IMR-90 (cell line): ENCODE data around the gene ETV6. TPM values are rescaled to one million over a fixed set of nuclear protein-coding genes. Genes with fewer than 3 reads are reported as not detected.

Experiments used
- ATAC-seq: fragments of 200-7000 bp; cut with Tn5 transposase; 2 replicates; pipeline ENCODE4 v1.9.1; 2020; ENCODE audit warnings: low read depth, mild to moderate bottlenecking, moderate library complexity
- BruUV-seq: library from RNA; stranded (reverse); fragments of 400-500 nt; replicated peaks from 2 replicates; lab custom pipeline; 2021; lab: Mats Ljungman, UMichigan
- CTCF ChIA-PET: fragments of 300-600 bp; formaldehyde crosslinking; extraction: SDS; loops from one replicate; lab custom pipeline; 2021; ENCODE audit warnings: antibody characterized with exemption; lab: Yijun Ruan, JAX
- POLR2A ChIA-PET: fragments of 300-600 bp; sonication (Branson Sonifier 250); formaldehyde crosslinking; loops from one replicate; lab custom pipeline; 2022; ENCODE audit warnings: antibody characterized with exemption; ENCODE audit not compliant: unreplicated experiment; lab: Charles Lee
- DNase-seq: peaks from one replicate; pipeline ENCODE4 v3.0.0; 2013
- H2AFZ ChIP-seq: replicated peaks from 2 replicates; pipeline ENCODE3; 2013; ENCODE audit warnings: low read length, mild to moderate bottlenecking; ENCODE audit not compliant: poor library complexity
- H2AK5ac ChIP-seq: 2 replicates; pipeline ENCODE4 v1.6.1; 2013; ENCODE audit warnings: low read depth, low read length, inconsistent platforms
- H2AK9ac ChIP-seq: replicated peaks from 2 replicates; pipeline ENCODE3; 2013; ENCODE audit warnings: mild to moderate bottlenecking, low read depth, low read length, moderate library complexity; ENCODE audit not compliant: poor library complexity
- H2BK120ac ChIP-seq: 2 replicates; pipeline ENCODE4 v1.6.1; 2013; ENCODE audit warnings: low read depth, low read length, inconsistent platforms
- H2BK15ac ChIP-seq: 3 replicates; pipeline ENCODE4 v1.6.1; 2013; ENCODE audit warnings: low read depth, low read length, inconsistent platforms
- H2BK20ac ChIP-seq: 2 replicates; pipeline ENCODE4 v1.6.1; 2013; ENCODE audit warnings: low read depth, mild to moderate bottlenecking, inconsistent platforms, low read length, moderate library complexity
- H2BK5ac ChIP-seq: 2 replicates; pipeline ENCODE4 v1.6.1; 2013; ENCODE audit warnings: mild to moderate bottlenecking, low read depth, low read length, inconsistent platforms; ENCODE audit not compliant: poor library complexity, severe bottlenecking
- H3K14ac ChIP-seq: replicated peaks from 2 replicates; pipeline ENCODE4 v1.6.1; 2013; ENCODE audit warnings: low read depth, low read length, inconsistent platforms
- H3K18ac ChIP-seq: 2 replicates; pipeline ENCODE4 v1.6.1; 2013; ENCODE audit warnings: low read depth, low read length, control low read depth
- H3K23ac ChIP-seq: 2 replicates; pipeline ENCODE4 v1.6.1; 2013; ENCODE audit warnings: low read depth, low read length, inconsistent platforms
- H3K27ac ChIP-seq: 2 replicates; pipeline ENCODE4 v1.5.1; 2013; ENCODE audit warnings: mild to moderate bottlenecking, control low read depth, low read length; ENCODE audit not compliant: insufficient read depth
- H3K27me3 ChIP-seq: 2 replicates; pipeline ENCODE4 v1.6.1; 2013; ENCODE audit warnings: low read length; ENCODE audit not compliant: control insufficient read depth, insufficient read depth
- H3K36me3 ChIP-seq: 2 replicates; pipeline ENCODE4 v1.6.1; 2013; ENCODE audit warnings: low read length, mixed read lengths; ENCODE audit not compliant: control insufficient read depth, insufficient read depth
- H3K4ac ChIP-seq: 2 replicates; pipeline ENCODE4 v1.6.1; 2013; ENCODE audit warnings: low read depth, low read length, inconsistent platforms
- H3K4me1 ChIP-seq: 2 replicates; pipeline ENCODE4 v1.6.1; 2013; ENCODE audit warnings: low read length, mixed read lengths; ENCODE audit not compliant: control insufficient read depth, insufficient read depth
- H3K4me2 ChIP-seq: 2 replicates; pipeline ENCODE4 v1.6.1; 2013; ENCODE audit warnings: low read depth, mild to moderate bottlenecking, control low read depth, low read length, moderate library complexity
- H3K4me3 ChIP-seq: 2 replicates; pipeline ENCODE4 v1.5.1; 2013; ENCODE audit warnings: low read depth, mild to moderate bottlenecking, control low read depth, low read length, moderate library complexity; ENCODE audit not compliant: insufficient read depth
- H3K56ac ChIP-seq: 2 replicates; pipeline ENCODE4 v1.6.1; 2013; ENCODE audit warnings: low read length, inconsistent platforms; ENCODE audit not compliant: insufficient read depth; ENCODE audit errors: extremely low read depth
- H3K79me1 ChIP-seq, 2 experiments: 2 replicates each; pipeline ENCODE4 v1.6.1; 2013; ENCODE audit warnings: low read length in 2 of 2, inconsistent platforms in 1 of 2, low read depth in 1 of 2
- H3K9ac ChIP-seq: 2 replicates; pipeline ENCODE4 v1.6.1; 2013; ENCODE audit warnings: low read depth, low read length, control low read depth
- H3K9me1 ChIP-seq: 2 replicates; pipeline ENCODE4 v1.6.1; 2013; ENCODE audit warnings: low read length, inconsistent platforms; ENCODE audit not compliant: insufficient read depth
- H3K9me3 ChIP-seq: 2 replicates; pipeline ENCODE4 v1.6.1; 2013; ENCODE audit warnings: low read length; ENCODE audit not compliant: control insufficient read depth, insufficient read depth
- H4K20me1 ChIP-seq: 2 replicates; pipeline ENCODE4 v1.6.1; 2013; ENCODE audit warnings: low read length, inconsistent platforms; ENCODE audit not compliant: insufficient read depth
- H4K5ac ChIP-seq: 2 replicates; pipeline ENCODE4 v1.6.1; 2013; ENCODE audit warnings: mild to moderate bottlenecking, low read depth, low read length, control low read depth
- H4K8ac ChIP-seq, 2 experiments: 2 replicates each; pipeline ENCODE4 v1.6.1; 2013; ENCODE audit warnings: low read depth in 2 of 2, low read length in 2 of 2, control low read depth in 1 of 2, inconsistent platforms in 1 of 2
- H4K91ac ChIP-seq: 2 replicates; pipeline ENCODE4 v1.6.1; 2013; ENCODE audit warnings: low read depth, low read length, inconsistent platforms; ENCODE audit not compliant: insufficient read depth
- BHLHE40 ChIP-seq: fragments of 150-350 bp; IDR thresholded peaks from 2 replicates; pipeline ENCODE4 v1.6.1; 2016; ENCODE audit warnings: mild to moderate bottlenecking, low read depth, low read length
- CEBPB ChIP-seq: IDR thresholded peaks from 2 replicates; pipeline ENCODE4 v1.6.1; 2012; ENCODE audit warnings: low read depth, low read length, improper control_type of control experiment
- CHD1 ChIP-seq: IDR thresholded peaks from 2 replicates; pipeline ENCODE4 v1.6.1; 2012; ENCODE audit warnings: low read depth, low read length, improper control_type of control experiment
- FOS ChIP-seq: fragments of 150-350 bp; IDR thresholded peaks from 2 replicates; pipeline ENCODE4 v1.6.1; 2016; ENCODE audit warnings: low read depth, low read length
- MAFK ChIP-seq: IDR thresholded peaks from 2 replicates; pipeline ENCODE4 v1.6.1; 2012; ENCODE audit warnings: low read depth, low read length, improper control_type of control experiment
- MAZ ChIP-seq: IDR thresholded peaks from 2 replicates; pipeline ENCODE4 v1.6.1; 2012; ENCODE audit warnings: low read depth, mild to moderate bottlenecking, low read length, improper control_type of control experiment, moderate library complexity, borderline replicate concordance
- MXI1 ChIP-seq: IDR thresholded peaks from 2 replicates; pipeline ENCODE4 v1.6.1; 2012; ENCODE audit warnings: low read depth, mild to moderate bottlenecking, low read length, moderate library complexity, borderline replicate concordance
- NFE2L2 ChIP-seq: fragments of 150-350 bp; IDR thresholded peaks from 2 replicates; pipeline ENCODE4 v1.6.1; 2016; ENCODE audit warnings: low read depth, mild to moderate bottlenecking, low read length
- POLR2A ChIP-seq: IDR thresholded peaks from 2 replicates; pipeline ENCODE4 v1.6.1; 2012; ENCODE audit warnings: mild to moderate bottlenecking, low read depth, low read length
- RAD21 ChIP-seq: IDR thresholded peaks from 2 replicates; pipeline ENCODE4 v1.6.1; 2012; ENCODE audit warnings: low read length, improper control_type of control experiment
- RCOR1 ChIP-seq: IDR thresholded peaks from 2 replicates; pipeline ENCODE4 v1.6.1; 2012; ENCODE audit warnings: mild to moderate bottlenecking, low read length, improper control_type of control experiment; ENCODE audit not compliant: insufficient replicate concordance
- RFX5 ChIP-seq: IDR thresholded peaks from 2 replicates; pipeline ENCODE4 v1.8.0; 2012; ENCODE audit warnings: low read depth, mild to moderate bottlenecking, low read length, moderate library complexity
- SMC3 ChIP-seq: fragments of 150-350 bp; IDR thresholded peaks from 2 replicates; pipeline ENCODE4 v1.6.1; 2016; ENCODE audit warnings: low read depth, mild to moderate bottlenecking, antibody characterized with exemption, low read length, moderate library complexity
- WGBS, 2 experiments: methylation state at CpG; one replicate each; pipeline versions ENCODE4 v1.1.5 to v1.1.7; 2013; ENCODE audit warnings: missing lambda C conversion rate in 2 of 2; ENCODE audit not compliant: insufficient read length in 1 of 2; ENCODE audit errors: extremely low coverage in 2 of 2; 5-methylcytosine and 5-hydroxymethylcytosine counted together
- dilution Hi-C: fragments of 300-500 bp; cut with HindIII; formaldehyde crosslinking; loops from one replicate; pipeline ENCODE4 v1.14.3; 2018; ENCODE audit warnings: low sequenced_read_pairs; ENCODE audit not compliant: unreplicated experiment
- in situ Hi-C: fragments of 300-500 bp; cut with MboI; formaldehyde crosslinking; loops from 3 replicates; pipeline ENCODE4 v1.14.3; 2019; ENCODE audit warnings: low sequenced_read_pairs, inconsistent platforms, mixed read lengths
- intact Hi-C: fragments of 100-400 bp; cut with micrococcal nuclease; formaldehyde crosslinking; loops from 2 replicates; pipeline ENCODE4 v1.10.0; 2022
- polyA plus RNA-seq, 3 experiments: library from polyadenylated mRNA; depleted of rRNA; stranded (reverse); fragments of >200 nt; gene quantifications; 2 replicates each; pipeline ENCODE4 v1.2.3, GENCODE V29; 2012; ENCODE audit warnings: low replicate concordance in 1 of 3
- total RNA-seq: library from RNA; depleted of rRNA; stranded (reverse); fragments of >200 nt; gene quantifications from 2 replicates; pipeline ENCODE4 v1.2.3, GENCODE V29; 2012
- TF ChIP-seq, protein P1 (sequence below): fragments of 150-350 bp; IDR thresholded peaks from 2 replicates; pipeline ENCODE4 v1.6.1; 2017; ENCODE audit warnings: mild to moderate bottlenecking, antibody characterized with exemption, low read length, low read depth
- TF ChIP-seq, protein P2 (sequence below): fragments of 150-350 bp; IDR thresholded peaks from 2 replicates; pipeline ENCODE4 v1.6.1; 2016; ENCODE audit warnings: low read depth, mild to moderate bottlenecking, low read length, moderate library complexity, borderline replicate concordance
- TF ChIP-seq, protein P3 (sequence below): conservative IDR thresholded peaks from 2 replicates; pipeline ENCODE4 v1.5.1; 2012; ENCODE audit warnings: mild to moderate bottlenecking, low read depth, low read length, improper control_type of control experiment

Gene ETV6
- total and polyA plus RNA-seq, 2 of the 4 experiments (the other 2 are of a cell fraction): 8.4 to 9.9 TPM

DNA sequence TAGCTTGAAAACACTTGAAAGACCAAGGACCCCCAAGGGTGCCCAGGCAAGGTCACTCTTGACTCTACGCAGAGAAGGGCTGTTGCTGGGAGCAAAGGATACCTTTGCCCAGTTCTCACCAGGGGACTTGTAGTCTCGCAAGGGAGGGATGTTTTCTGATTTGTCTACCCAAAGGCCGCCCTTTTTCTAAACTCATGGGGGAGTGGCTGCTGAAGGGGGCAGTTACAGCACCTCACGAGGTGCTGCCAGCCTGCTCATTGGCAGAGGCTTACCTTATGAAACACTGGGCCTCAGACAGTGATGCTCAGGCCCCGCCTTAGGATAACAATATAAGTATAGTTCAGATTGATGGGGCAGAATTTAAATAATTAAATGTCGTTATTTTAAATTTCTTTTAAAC lies 107.0 kb downstream of the ETV6 start:
- H2BK120ac ChIP-seq: peak overlapping the region; percentile 79; the same call in 1 of the 2 replicates
- H3K27me3 ChIP-seq: no peaks in the 10 kb centered on the region
- no peak for ATAC-seq
- no peak overlapping the region for H3K18ac ChIP-seq
- no peak overlapping the region for H2AK5ac ChIP-seq
- H3K4me1 ChIP-seq: peaks cover 16% of the 10 kb centered on the region
- BruUV-seq: no TSS peak
- H3K4me2 ChIP-seq: no peak overlapping the region
- no peak for DNase-seq
- peaks cover 19% of the 10 kb centered on the region; the same call in 1 of the 2 replicates for H3K9me1 ChIP-seq
- H2AFZ ChIP-seq: no peak overlapping the region
- no peaks in the 10 kb centered on the region for H4K20me1 ChIP-seq
- no peak overlapping the region for H3K4ac ChIP-seq
- H2BK5ac ChIP-seq: no peak overlapping the region
- WGBS, 2 experiments: no CpG with 5 or more reads among the region's 6 CpGs
- TF ChIP-seq CEBPB: no peak
- no peak for TF ChIP-seq SMC3
- TF ChIP-seq, protein P1, sequence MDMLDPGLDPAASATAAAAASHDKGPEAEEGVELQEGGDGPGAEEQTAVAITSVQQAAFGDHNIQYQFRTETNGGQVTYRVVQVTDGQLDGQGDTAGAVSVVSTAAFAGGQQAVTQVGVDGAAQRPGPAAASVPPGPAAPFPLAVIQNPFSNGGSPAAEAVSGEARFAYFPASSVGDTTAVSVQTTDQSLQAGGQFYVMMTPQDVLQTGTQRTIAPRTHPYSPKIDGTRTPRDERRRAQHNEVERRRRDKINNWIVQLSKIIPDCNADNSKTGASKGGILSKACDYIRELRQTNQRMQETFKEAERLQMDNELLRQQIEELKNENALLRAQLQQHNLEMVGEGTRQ: no peak
- no peak for TF ChIP-seq MAFK
- TF ChIP-seq POLR2A: no peak
- no peak for TF ChIP-seq FOS
- TF ChIP-seq, protein P2, sequence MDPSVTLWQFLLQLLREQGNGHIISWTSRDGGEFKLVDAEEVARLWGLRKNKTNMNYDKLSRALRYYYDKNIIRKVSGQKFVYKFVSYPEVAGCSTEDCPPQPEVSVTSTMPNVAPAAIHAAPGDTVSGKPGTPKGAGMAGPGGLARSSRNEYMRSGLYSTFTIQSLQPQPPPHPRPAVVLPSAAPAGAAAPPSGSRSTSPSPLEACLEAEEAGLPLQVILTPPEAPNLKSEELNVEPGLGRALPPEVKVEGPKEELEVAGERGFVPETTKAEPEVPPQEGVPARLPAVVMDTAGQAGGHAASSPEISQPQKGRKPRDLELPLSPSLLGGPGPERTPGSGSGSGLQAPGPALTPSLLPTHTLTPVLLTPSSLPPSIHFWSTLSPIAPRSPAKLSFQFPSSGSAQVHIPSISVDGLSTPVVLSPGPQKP: no peak
- no peak for TF ChIP-seq RCOR1
- TF ChIP-seq RAD21: no peak
- no peak for TF ChIP-seq MAZ
- no peak for TF ChIP-seq MXI1
- TF ChIP-seq, protein P3, sequence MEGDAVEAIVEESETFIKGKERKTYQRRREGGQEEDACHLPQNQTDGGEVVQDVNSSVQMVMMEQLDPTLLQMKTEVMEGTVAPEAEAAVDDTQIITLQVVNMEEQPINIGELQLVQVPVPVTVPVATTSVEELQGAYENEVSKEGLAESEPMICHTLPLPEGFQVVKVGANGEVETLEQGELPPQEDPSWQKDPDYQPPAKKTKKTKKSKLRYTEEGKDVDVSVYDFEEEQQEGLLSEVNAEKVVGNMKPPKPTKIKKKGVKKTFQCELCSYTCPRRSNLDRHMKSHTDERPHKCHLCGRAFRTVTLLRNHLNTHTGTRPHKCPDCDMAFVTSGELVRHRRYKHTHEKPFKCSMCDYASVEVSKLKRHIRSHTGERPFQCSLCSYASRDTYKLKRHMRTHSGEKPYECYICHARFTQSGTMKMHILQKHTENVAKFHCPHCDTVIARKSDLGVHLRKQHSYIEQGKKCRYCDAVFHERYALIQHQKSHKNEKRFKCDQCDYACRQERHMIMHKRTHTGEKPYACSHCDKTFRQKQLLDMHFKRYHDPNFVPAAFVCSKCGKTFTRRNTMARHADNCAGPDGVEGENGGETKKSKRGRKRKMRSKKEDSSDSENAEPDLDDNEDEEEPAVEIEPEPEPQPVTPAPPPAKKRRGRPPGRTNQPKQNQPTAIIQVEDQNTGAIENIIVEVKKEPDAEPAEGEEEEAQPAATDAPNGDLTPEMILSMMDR: no peak
- TF ChIP-seq RFX5: no peak
- no peak for TF ChIP-seq NFE2L2
- no peak for TF ChIP-seq BHLHE40
- no peak for TF ChIP-seq CHD1
- no peak overlapping the region for H3K9ac ChIP-seq
- no peak overlapping the region for H3K56ac ChIP-seq
- H3K4me3 ChIP-seq: no peak overlapping the region
- intact Hi-C loops (no loop called here), dilution Hi-C loops (no loop called here), in situ Hi-C loops (no loop called here)
- H2BK20ac ChIP-seq: no peak overlapping the region
- ChIA-PET CTCF (no interaction called here), POLR2A (no interaction called here)
- no peaks in the 10 kb centered on the region for H3K9me3 ChIP-seq
- no peak overlapping the region for H2BK15ac ChIP-seq
- no peak overlapping the region for H4K5ac ChIP-seq
- no peak overlapping the region for H2AK9ac ChIP-seq
- no peak overlapping the region for H3K27ac ChIP-seq
- H3K23ac ChIP-seq: no peak overlapping the region
- H3K79me1 ChIP-seq: peaks cover 47 to 72% of the 10 kb centered on the region in 2 experiments
- H3K36me3 ChIP-seq: peaks cover 16% of the 10 kb centered on the region
- no peak overlapping the region for H3K14ac ChIP-seq
- H4K91ac ChIP-seq: peak overlapping the region; percentile 45; the same call in 1 of the 2 replicates
- H4K8ac ChIP-seq: no peak overlapping the region
